ENCODE data around the gene ZNF735.
"Not testable (repeated sequence)": the region's sequence is repeated elsewhere in the genome, so short reads cannot be mapped to it uniquely, and the experiment has no call there.

ZNF735 gene

GRCh38 chr7:64206903-64207302, at the start of gene ZNF735:
ZNF735 (plus strand) TSS chr7:64207203; CDS start chr7:64207203, 0 bp downstream.
- no peak for FAIRE-seq

GRCh38 chr7:64170974-64171373, 36.0 kb upstream of the ZNF735 start:
- FAIRE-seq, result not testable (repeated sequence)

GRCh38 chr7:64174328-64174727, 32.7 kb upstream of the ZNF735 start:
- FAIRE-seq, result no peak

- FAIRE-seq, result no peak
Measured at GRCh38 chr7:64174941-64175340, 32.1 kb upstream of the ZNF735 start.

GRCh38 chr7:64180989-64181388, 26.0 kb upstream of the ZNF735 start:
- no peak for FAIRE-seq

GRCh38 chr7:64181586-64181985, 25.4 kb upstream of the ZNF735 start:
- no peak for FAIRE-seq

- no peak for FAIRE-seq
Measured at GRCh38 chr7:64182036-64182790, 24.8 kb upstream of the ZNF735 start.

GRCh38 chr7:64183126-64183742, 23.8 kb upstream of the ZNF735 start:
- no peak for FAIRE-seq

- no peak for FAIRE-seq
Measured at GRCh38 chr7:64183827-64184372, 23.1 kb upstream of the ZNF735 start.

GRCh38 chr7:64184376-64184775, 22.6 kb upstream of the ZNF735 start:
- no peak for FAIRE-seq

- no peak for FAIRE-seq
Measured at GRCh38 chr7:64187408-64187807, 19.6 kb upstream of the ZNF735 start.

GRCh38 chr7:64192148-64192704, 14.8 kb upstream of the ZNF735 start:
- FAIRE-seq, result no peak

GRCh38 chr7:64192775-64193174, 14.2 kb upstream of the ZNF735 start:
- FAIRE-seq, result no peak

GRCh38 chr7:64219710-64220298, 12.8 kb downstream of the ZNF735 start:
- not testable (repeated sequence) for FAIRE-seq

- no peak for FAIRE-seq
Measured at GRCh38 chr7:64223366-64223765, 16.4 kb downstream of the ZNF735 start.

- not testable (repeated sequence) for FAIRE-seq
Measured at GRCh38 chr7:64228174-64228573, 21.2 kb downstream of the ZNF735 start, which contains the start of gene ZNF679. ZNF679 (plus strand) TSS chr7:64228474; CDS start chr7:64249118, 20,644 bp downstream.

GRCh38 chr7:64266341-64266919, 59.4 kb downstream of the ZNF735 start:
- FAIRE-seq, result no peak
